Mesendoderm (in vitro differentiated cells): ENCODE data around the gene PMM1.

Experiments
- DNase-seq: peaks from one replicate; pipeline ENCODE4 v3.0.0; 2013
- H2AK5ac ChIP-seq: 2 replicates; pipeline ENCODE4 v1.6.1; 2013; ENCODE audit warnings: low read length, inconsistent platforms
- H2BK120ac ChIP-seq: 2 replicates; pipeline ENCODE4 v1.6.1; 2013; ENCODE audit warnings: low read depth, mild to moderate bottlenecking, low read length, moderate library complexity, mixed read lengths
- H2BK15ac ChIP-seq: replicated peaks from 2 replicates; pipeline ENCODE4 v1.6.1; 2013; ENCODE audit warnings: low read depth, mild to moderate bottlenecking, moderate library complexity
- H2BK5ac ChIP-seq: 2 replicates; pipeline ENCODE4 v1.6.1; 2013; ENCODE audit warnings: low read length, inconsistent platforms
- H3K18ac ChIP-seq: 2 replicates; pipeline ENCODE4 v1.6.1; 2013; ENCODE audit warnings: mild to moderate bottlenecking, low read length, mixed read lengths
- H3K23ac ChIP-seq: one replicate; pipeline ENCODE4 v1.6.1; 2013; ENCODE audit warnings: low read length
- H3K27ac ChIP-seq: 2 replicates; pipeline ENCODE4 v1.5.1; 2013; ENCODE audit warnings: low read depth, mild to moderate bottlenecking, inconsistent platforms, low read length, moderate library complexity
- H3K27me3 ChIP-seq: 2 replicates; pipeline ENCODE4 v1.6.1; 2013; ENCODE audit warnings: low read length, control low read depth, mild to moderate bottlenecking, inconsistent platforms; ENCODE audit not compliant: insufficient read depth, poor library complexity
- H3K36me3 ChIP-seq: 2 replicates; pipeline ENCODE4 v1.6.1; 2013; ENCODE audit warnings: low read length, inconsistent platforms; ENCODE audit not compliant: control insufficient read depth, insufficient read depth
- H3K4ac ChIP-seq: one replicate; pipeline ENCODE4 v1.6.1; 2013; ENCODE audit warnings: low read depth, mild to moderate bottlenecking, low read length, moderate library complexity
- H3K4me1 ChIP-seq: 2 replicates; pipeline ENCODE4 v1.6.1; 2013; ENCODE audit warnings: low read depth, low read length, inconsistent platforms; ENCODE audit not compliant: control insufficient read depth
- H3K4me2 ChIP-seq: 2 replicates; pipeline ENCODE4 v1.6.1; 2013; ENCODE audit warnings: low read length
- H3K4me3 ChIP-seq: 2 replicates; pipeline ENCODE4 v1.5.1; 2013; ENCODE audit warnings: mild to moderate bottlenecking, low read length
- H3K56ac ChIP-seq: one replicate; pipeline ENCODE4 v1.6.1; 2013; ENCODE audit warnings: low read length
- H3K79me1 ChIP-seq: 2 replicates; pipeline ENCODE4 v1.6.1; 2013; ENCODE audit warnings: low read length, inconsistent platforms
- H3K79me2 ChIP-seq: 2 replicates; pipeline ENCODE4 v1.6.1; 2013; ENCODE audit warnings: mild to moderate bottlenecking, low read length; ENCODE audit not compliant: control insufficient read depth, insufficient read depth
- H3K9ac ChIP-seq: 2 replicates; pipeline ENCODE4 v1.6.1; 2013; ENCODE audit warnings: low read length, inconsistent platforms
- H4K5ac ChIP-seq: one replicate; pipeline ENCODE4 v1.6.1; 2013; ENCODE audit warnings: low read length
- H4K8ac ChIP-seq: one replicate; pipeline ENCODE4 v1.6.1; 2013; ENCODE audit warnings: low read depth, mild to moderate bottlenecking, control low read depth, low read length, moderate library complexity
- WGBS: extraction: QIAGEN DNeasy Blood & Tissue Kit; methylation state at CpG from one replicate; pipeline ENCODE4 v1.1.7; 2013; ENCODE audit warnings: low lambda C conversion rate, missing lambda C conversion rate; ENCODE audit not compliant: insufficient coverage; ENCODE audit errors: extremely low coverage; 5-methylcytosine and 5-hydroxymethylcytosine counted together

PMM1 gene

DNA sequence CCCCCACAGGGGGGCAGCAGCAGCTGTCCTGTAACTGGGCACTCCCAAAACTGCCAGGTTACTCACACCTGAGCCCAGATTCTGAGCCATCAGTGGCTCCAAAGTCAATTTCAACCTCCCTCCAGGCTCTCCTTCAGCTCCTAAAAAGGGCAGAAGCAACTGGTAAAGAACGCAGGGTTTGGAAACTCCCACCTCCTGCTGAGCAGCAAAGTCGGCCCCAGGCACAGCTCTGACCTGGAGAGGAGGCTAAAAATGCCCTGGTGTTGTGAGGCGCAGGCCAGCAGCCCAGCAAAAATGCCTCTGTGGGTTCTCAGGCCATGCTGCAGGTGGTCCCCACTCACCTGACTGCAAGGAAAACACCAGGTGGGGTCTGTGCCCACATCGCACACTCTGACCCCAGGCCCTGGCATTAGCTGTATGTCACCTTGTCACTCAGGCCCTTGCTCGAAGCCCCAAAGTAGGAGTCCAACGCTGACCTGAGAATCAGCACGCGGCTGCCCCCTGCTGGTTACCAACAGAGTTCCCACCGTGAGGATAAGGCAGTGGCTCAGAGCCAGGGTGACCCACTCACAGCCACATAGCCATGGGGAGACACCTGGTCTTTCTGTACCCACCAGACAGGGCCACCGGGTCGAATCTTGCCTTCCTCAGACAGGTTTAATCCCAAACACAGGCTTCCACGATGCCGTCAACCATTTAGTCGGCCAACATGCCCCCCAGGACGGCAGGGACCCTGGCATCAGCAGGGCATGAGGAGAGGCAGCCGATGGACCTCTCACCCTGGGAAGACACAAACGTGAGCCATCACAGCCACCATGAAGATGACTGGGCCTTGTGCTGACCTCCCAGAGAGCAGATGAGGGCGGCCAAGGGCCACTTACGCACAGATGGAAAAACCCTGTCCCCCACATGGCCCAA lies 56.5 kb downstream of the PMM1 start:
- no peak overlapping the region for H3K23ac ChIP-seq
- H3K4me2 ChIP-seq: no peak overlapping the region
- no peak overlapping the region for H3K4me3 ChIP-seq
- no peak overlapping the region for H2BK120ac ChIP-seq
- H3K4me1 ChIP-seq: no peaks in the 10 kb centered on the region
- H2AK5ac ChIP-seq: no peak overlapping the region
- H3K27me3 ChIP-seq: no peaks in the 10 kb centered on the region
- peaks cover 9% of the 10 kb centered on the region for H3K36me3 ChIP-seq
- no peak overlapping the region for H3K4ac ChIP-seq
- no CpG with 5 or more reads among the region's 19 CpGs for WGBS
- H3K27ac ChIP-seq: no peak overlapping the region
- no peak overlapping the region for H4K5ac ChIP-seq
- H3K9ac ChIP-seq: no peak overlapping the region
- H2BK5ac ChIP-seq: no peak overlapping the region
- H3K79me1 ChIP-seq: peaks cover 2% of the 10 kb centered on the region
- H3K79me2 ChIP-seq: no peaks in the 10 kb centered on the region
- DNase-seq: peak; percentile 82
- H3K18ac ChIP-seq: no peak overlapping the region
- no peak overlapping the region for H2BK15ac ChIP-seq
- no peak overlapping the region for H3K56ac ChIP-seq
- no peak overlapping the region for H4K8ac ChIP-seq

DNA sequence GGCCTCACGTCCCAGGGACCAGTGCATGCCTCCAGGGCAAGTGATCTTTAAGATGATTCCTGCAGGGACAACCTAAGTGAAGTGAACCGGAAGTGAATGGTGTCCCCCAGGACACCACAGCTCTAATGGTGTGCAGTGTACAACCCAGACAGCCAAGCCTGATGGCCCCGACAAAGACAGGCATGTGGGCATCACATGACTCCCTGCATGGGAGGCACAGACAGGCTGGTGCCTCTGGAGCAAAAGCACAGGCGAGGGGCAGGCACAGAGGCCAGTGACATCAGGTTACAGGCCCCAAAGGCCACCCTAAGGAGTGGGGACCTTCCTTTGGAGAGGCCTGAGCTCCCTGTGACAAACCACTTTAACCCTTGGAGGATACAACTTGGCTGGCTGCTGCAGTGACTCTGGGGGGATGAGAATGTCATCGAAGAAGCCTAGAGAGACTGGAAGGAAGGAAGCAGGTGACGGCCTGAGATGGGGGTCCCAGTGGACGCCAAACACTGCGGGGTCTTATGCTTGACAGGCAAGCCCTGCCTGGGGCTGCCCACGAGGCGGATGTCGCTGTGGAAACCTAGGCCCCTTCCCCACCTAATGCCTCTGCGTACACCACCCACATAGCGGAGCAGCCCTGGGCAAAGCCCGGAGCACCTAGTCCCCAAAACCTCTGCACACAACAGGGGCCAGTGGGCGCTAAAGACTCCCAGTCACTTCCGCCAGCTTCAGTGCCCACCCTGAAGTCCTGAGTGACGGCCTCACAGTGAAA lies 57.7 kb downstream of the PMM1 start:
- H3K36me3 ChIP-seq: peaks cover 9% of the 10 kb centered on the region

DNA sequence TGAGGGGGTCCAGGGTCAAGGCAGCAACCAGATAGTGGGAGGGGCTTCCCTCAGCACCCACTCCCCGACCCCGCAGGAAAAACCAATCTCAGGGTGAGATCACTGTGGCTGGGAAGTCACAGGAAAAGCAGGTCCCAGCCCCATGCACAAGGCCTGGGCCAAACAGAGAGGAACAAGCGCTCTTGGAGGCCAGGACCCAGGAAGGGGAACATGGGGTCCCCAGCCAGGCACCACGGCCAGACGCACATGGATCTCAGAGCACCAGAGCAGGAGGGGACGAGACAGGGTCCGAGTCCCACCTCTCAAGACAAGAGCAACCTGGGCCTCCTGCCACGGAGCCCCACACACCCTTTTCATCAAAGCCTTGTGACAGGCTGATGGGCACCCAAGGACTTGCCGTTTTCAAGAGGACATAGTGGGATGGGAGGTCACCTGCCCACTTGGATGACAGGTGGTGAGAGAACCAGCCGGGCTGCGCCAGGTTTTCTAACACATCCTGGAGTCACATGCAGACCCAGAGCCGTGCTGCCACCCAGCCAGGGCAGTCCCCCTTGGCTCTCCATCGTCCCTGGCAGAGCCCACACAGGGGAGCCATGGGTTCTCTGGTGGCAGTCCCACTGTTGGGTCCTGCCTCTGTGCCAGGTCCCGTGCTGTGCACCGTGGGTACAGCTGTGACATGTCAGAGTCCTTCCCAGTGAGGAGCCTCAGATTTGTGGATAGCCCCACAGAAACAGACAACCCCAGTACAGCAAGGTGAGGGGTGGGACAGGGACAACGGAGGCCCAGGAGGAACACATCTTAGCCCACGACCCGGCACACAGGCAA lies 58.5 kb downstream of the PMM1 start:
- no peaks in the 10 kb centered on the region for H3K4me1 ChIP-seq
- no peak overlapping the region for H3K56ac ChIP-seq
- no peaks in the 10 kb centered on the region for H3K79me1 ChIP-seq
- no peaks in the 10 kb centered on the region for H3K27me3 ChIP-seq
- H3K27ac ChIP-seq: no peak overlapping the region
- H2AK5ac ChIP-seq: no peak overlapping the region
- no peak overlapping the region for H3K4me2 ChIP-seq
- peaks cover 11% of the 10 kb centered on the region for H3K36me3 ChIP-seq
- DNase-seq: no peak
- no peak overlapping the region for H3K4ac ChIP-seq
- no peak overlapping the region for H3K9ac ChIP-seq
- no peak overlapping the region for H3K18ac ChIP-seq
- no peak overlapping the region for H3K23ac ChIP-seq
- H4K8ac ChIP-seq: no peak overlapping the region
- no peak overlapping the region for H2BK5ac ChIP-seq
- H3K79me2 ChIP-seq: no peaks in the 10 kb centered on the region
- H3K4me3 ChIP-seq: no peak overlapping the region
- H2BK15ac ChIP-seq: no peak overlapping the region
- no peak overlapping the region for H4K5ac ChIP-seq
- WGBS: no CpG with 5 or more reads among the region's 18 CpGs
- H2BK120ac ChIP-seq: no peak overlapping the region

More for the DNA sequence above, 57.7 kb downstream of the PMM1 start:
- Histone ChIP-seq H3K18ac (no peak overlapping the region), H2AK5ac (no peak overlapping the region), H3K4me3 (no peak overlapping the region), H3K23ac (no peak overlapping the region), H4K5ac (no peak overlapping the region), H3K4ac (no peak overlapping the region), H2BK5ac (no peak overlapping the region), H3K27ac (no peak overlapping the region), H3K27me3 (no peaks in the 10 kb centered on the region), H3K79me1 (no peaks in the 10 kb centered on the region), H3K9ac (no peak overlapping the region), H4K8ac (no peak overlapping the region), H3K79me2 (no peaks in the 10 kb centered on the region), H3K56ac (no peak overlapping the region), H3K4me2 (no peak overlapping the region), H3K4me1 (no peaks in the 10 kb centered on the region), H2BK15ac (no peak overlapping the region), H2BK120ac (no peak overlapping the region)
- WGBS: no CpG with 5 or more reads among the region's 17 CpGs
- DNase-seq: no peak

DNA sequence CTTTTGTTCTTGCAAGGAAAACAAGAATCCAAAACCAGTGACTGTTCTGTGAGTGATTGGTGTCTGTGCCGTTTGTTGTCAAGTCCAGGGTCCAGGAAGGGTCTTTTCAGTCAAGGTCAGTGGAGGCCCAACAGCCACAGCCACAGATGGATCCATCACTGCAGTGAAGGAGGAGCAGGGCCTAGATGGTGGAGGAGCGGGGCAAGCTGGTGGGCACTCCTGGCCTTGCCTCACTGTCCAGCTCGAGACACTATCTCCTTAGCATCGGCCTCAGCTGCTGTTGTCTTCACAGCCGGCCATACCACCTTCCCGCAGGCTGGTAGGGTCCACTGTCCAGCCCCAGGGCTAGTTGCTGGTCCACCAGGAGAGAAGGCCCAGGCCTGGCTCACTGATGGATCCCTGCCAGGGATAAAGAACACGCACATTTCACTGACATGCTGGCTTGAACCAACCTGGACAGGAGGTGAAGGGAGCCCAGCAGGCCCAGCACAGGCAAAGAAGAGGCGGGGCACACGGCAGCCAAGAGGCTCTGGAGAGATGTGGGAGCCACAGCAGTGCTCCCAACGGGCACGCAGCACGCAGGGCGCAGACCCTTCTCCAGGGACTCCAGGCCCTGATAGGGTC lies 60.6 kb downstream of the PMM1 start:
- no peak overlapping the region for H2BK5ac ChIP-seq
- no peak overlapping the region for H4K8ac ChIP-seq
- H3K4me2 ChIP-seq: no peak overlapping the region
- no peak for DNase-seq
- H3K4me3 ChIP-seq: no peak overlapping the region
- no peak overlapping the region for H3K23ac ChIP-seq
- no CpG with 5 or more reads among the region's 13 CpGs for WGBS
- no peaks in the 10 kb centered on the region for H3K4me1 ChIP-seq
- no peaks in the 10 kb centered on the region for H3K79me1 ChIP-seq
- H3K27ac ChIP-seq: no peak overlapping the region
- H2BK15ac ChIP-seq: no peak overlapping the region
- H2AK5ac ChIP-seq: no peak overlapping the region
- no peaks in the 10 kb centered on the region for H3K79me2 ChIP-seq
- no peak overlapping the region for H3K56ac ChIP-seq
- no peak overlapping the region for H2BK120ac ChIP-seq
- no peak overlapping the region for H3K9ac ChIP-seq
- H4K5ac ChIP-seq: no peak overlapping the region
- H3K36me3 ChIP-seq: peaks cover 13% of the 10 kb centered on the region
- no peaks in the 10 kb centered on the region for H3K27me3 ChIP-seq
- no peak overlapping the region for H3K4ac ChIP-seq
- H3K18ac ChIP-seq: no peak overlapping the region

DNA sequence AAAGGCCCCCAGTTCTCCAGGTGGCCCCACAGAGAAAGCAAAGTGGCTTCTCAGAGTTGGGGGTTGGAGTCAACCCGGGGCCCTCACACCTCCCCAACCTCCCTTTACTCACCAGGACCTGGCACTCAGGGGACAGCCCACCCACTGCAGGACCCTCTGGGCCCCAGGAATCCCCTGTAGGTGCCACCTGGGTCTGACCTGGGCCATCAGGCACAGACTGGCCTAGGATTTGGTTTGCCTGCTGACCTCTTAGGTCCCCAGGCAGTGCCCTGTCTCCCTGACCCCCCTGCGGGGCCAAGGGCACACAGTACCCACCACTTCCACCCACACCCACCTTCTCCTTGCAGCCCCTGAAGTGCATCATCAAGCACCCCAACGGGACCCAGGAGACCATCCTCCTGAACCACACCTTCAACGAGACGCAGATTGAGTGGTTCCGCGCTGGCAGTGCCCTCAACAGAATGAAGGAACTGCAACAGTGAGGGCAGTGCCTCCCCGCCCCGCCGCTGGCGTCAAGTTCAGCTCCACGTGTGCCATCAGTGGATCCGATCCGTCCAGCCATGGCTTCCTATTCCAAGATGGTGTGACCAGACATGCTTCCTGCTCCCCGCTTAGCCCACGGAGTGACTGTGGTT lies 61.4 kb downstream of the PMM1 start:
- Histone ChIP-seq H3K79me1 (no peaks in the 10 kb centered on the region), H3K4me2 (no peak overlapping the region), H3K18ac (no peak overlapping the region), H3K23ac (no peak overlapping the region), H3K27me3 (no peaks in the 10 kb centered on the region), H4K5ac (no peak overlapping the region), H3K56ac (no peak overlapping the region), H3K36me3 (peaks cover 13% of the 10 kb centered on the region), H4K8ac (no peak overlapping the region), H3K27ac (no peak overlapping the region), H2AK5ac (no peak overlapping the region), H2BK5ac (no peak overlapping the region), H3K9ac (no peak overlapping the region), H3K79me2 (no peaks in the 10 kb centered on the region), H3K4me3 (no peak overlapping the region), H3K4me1 (no peaks in the 10 kb centered on the region), H2BK120ac (no peak overlapping the region), H2BK15ac (no peak overlapping the region), H3K4ac (no peak overlapping the region)
- WGBS: no CpG with 5 or more reads among the region's 16 CpGs
- DNase-seq: no peak
